ENCODE measurements around the gene NRROS. TPM values are rescaled to one million over a fixed set of nuclear protein-coding genes. Genes with fewer than 3 reads are reported as not detected.

Gene NRROS
- total RNA-seq, 2 experiments from 2014 or later, result 21.9 to 23.6 TPM

- ChIA-PET POLR2A (interaction anchor here (2.6 kb wide), 1 partner anchor 10 kb away, joined by 10 read pairs; no protein-coding TSS in a partner anchor), CTCF (interaction anchor here (0.7 to 1.2 kb wide), 2 partner anchors 10 to 34 kb away, joined by 3 to 5 read pairs; no protein-coding TSS in a partner anchor)
These were observed 2.9 kb downstream of the NRROS start for GRCh38 chr3:196642434-196642833.

GRCh38 chr3:196643201-196643749 lies 3.8 kb downstream of the NRROS start:
- ChIA-PET POLR2A (no interaction called here), CTCF (no interaction called here)

GRCh38 chr3:196643761-196644160 lies 4.3 kb downstream of the NRROS start:
- POLR2A ChIA-PET, result no interaction called here
- CTCF ChIA-PET, result no interaction called here

- POLR2A ChIA-PET, result no interaction called here
- CTCF ChIA-PET, result interaction anchor here (1.0 kb wide), 2 partner anchors 15 to 40 kb away, joined by 3 to 4 read pairs; no protein-coding TSS in a partner anchor
These were observed 5.6 kb downstream of the NRROS start for GRCh38 chr3:196645096-196645495.

- POLR2A ChIA-PET, result interaction anchor here (0.6 kb wide), 1 partner anchor 15 kb away, joined by 3 read pairs; no protein-coding TSS in a partner anchor
- CTCF ChIA-PET, result no interaction called here
These were observed 6.6 kb downstream of the NRROS start for GRCh38 chr3:196645897-196646665.

GRCh38 chr3:196646666-196647216 lies 7.2 kb downstream of the NRROS start:
- CTCF ChIA-PET, result interaction anchor here (1.3 kb wide), 1 partner anchor 37 kb away, joined by 3 read pairs; no protein-coding TSS in a partner anchor
- POLR2A ChIA-PET, result no interaction called here

- POLR2A ChIA-PET, result no interaction called here
- CTCF ChIA-PET, result no interaction called here
These were observed 11.3 kb downstream of the NRROS start for GRCh38 chr3:196650740-196651311.

GRCh38 chr3:196651819-196652218 lies 12.3 kb downstream of the NRROS start:
- ChIA-PET CTCF (no interaction called here), POLR2A (no interaction called here)

- CTCF ChIA-PET, result no interaction called here
- POLR2A ChIA-PET, result no interaction called here
These were observed 13.7 kb downstream of the NRROS start for GRCh38 chr3:196652961-196653795.

- ChIA-PET POLR2A (no interaction called here), CTCF (no interaction called here)
These were observed 14.7 kb downstream of the NRROS start for GRCh38 chr3:196654006-196654734.

- POLR2A ChIA-PET, result no interaction called here
- CTCF ChIA-PET, result no interaction called here
These were observed 15.2 kb downstream of the NRROS start for GRCh38 chr3:196654735-196655090.

- POLR2A ChIA-PET, result no interaction called here
- CTCF ChIA-PET, result no interaction called here
These were observed 16.0 kb downstream of the NRROS start for GRCh38 chr3:196655496-196655895.

- ChIA-PET POLR2A (no interaction called here), CTCF (no interaction called here)
These were observed 16.7 kb downstream of the NRROS start for GRCh38 chr3:196656213-196656612.

- CTCF ChIA-PET, result interaction anchor here (1.5 kb wide), 1 partner anchor 15 kb away, joined by 3 read pairs; no protein-coding TSS in a partner anchor
- POLR2A ChIA-PET, result no interaction called here
These were observed 20.4 kb downstream of the NRROS start for GRCh38 chr3:196659901-196660351.

GRCh38 chr3:196660381-196661166 lies 21.1 kb downstream of the NRROS start:
- ChIA-PET CTCF (interaction anchor here (1.5 kb wide), 1 partner anchor 16 kb away, joined by 3 read pairs; no protein-coding TSS in a partner anchor), POLR2A (no interaction called here)

GRCh38 chr3:196661400-196661799 lies 21.9 kb downstream of the NRROS start:
- ChIA-PET CTCF (interaction anchor here (0.5 to 1.5 kb wide), 4 partner anchors 17 to 401 kb away, joined by 3 read pairs; no protein-coding TSS in a partner anchor), POLR2A (interaction anchor here (0.6 kb wide), 1 partner anchor 16 kb away, joined by 3 read pairs; no protein-coding TSS in a partner anchor)

GRCh38 chr3:196662033-196662432 lies 22.5 kb downstream of the NRROS start:
- ChIA-PET CTCF (interaction anchor here (0.5 to 0.9 kb wide), 3 partner anchors 48 to 402 kb away, joined by 3 read pairs; no protein-coding TSS in a partner anchor), POLR2A (interaction anchor here (0.6 kb wide), 1 partner anchor 16 kb away, joined by 3 read pairs; no protein-coding TSS in a partner anchor)
